ENCODE data around the gene NEURL1.

Gene NEURL1

GRCh38 chr10:103568505-103568904 is 75.0 kb downstream of the NEURL1 start:
- DNase-seq = no peak

GRCh38 chr10:103569896-103570295 is 76.4 kb downstream of the NEURL1 start:
- no peak for DNase-seq

GRCh38 chr10:103570844-103571655 is 77.5 kb downstream of the NEURL1 start:
- no peak for DNase-seq

- DNase-seq = no peak
Observed at GRCh38 chr10:103571656-103571975, 78.1 kb downstream of the NEURL1 start.

GRCh38 chr10:103572347-103573204 is 79.1 kb downstream of the NEURL1 start:
- no peak for DNase-seq

- DNase-seq = no peak
Observed at GRCh38 chr10:103573205-103573487, 79.6 kb downstream of the NEURL1 start.

GRCh38 chr10:103574097-103575061 is 80.9 kb downstream of the NEURL1 start:
- no peak for DNase-seq

- no peak for DNase-seq
Observed at GRCh38 chr10:103575416-103576075, 82.0 kb downstream of the NEURL1 start.

GRCh38 chr10:103576076-103576471 is 82.6 kb downstream of the NEURL1 start:
- no peak for DNase-seq

GRCh38 chr10:103576862-103577261 is 83.4 kb downstream of the NEURL1 start:
- no peak for DNase-seq

GRCh38 chr10:103578782-103579382 is 85.4 kb downstream of the NEURL1 start:
- no peak for DNase-seq

GRCh38 chr10:103580011-103580410 is 86.5 kb downstream of the NEURL1 start:
- DNase-seq = no peak

- DNase-seq = no peak
Observed at GRCh38 chr10:103580430-103580829, 86.9 kb downstream of the NEURL1 start.

- DNase-seq = no peak
Observed at GRCh38 chr10:103581499-103581898, 88.0 kb downstream of the NEURL1 start.

- no peak for DNase-seq
Observed at GRCh38 chr10:103582331-103583123, 89.0 kb downstream of the NEURL1 start.

- DNase-seq = no peak
Observed at GRCh38 chr10:103583871-103584215, 90.3 kb downstream of the NEURL1 start.

- no peak for DNase-seq
Observed at GRCh38 chr10:103584216-103585010, 90.9 kb downstream of the NEURL1 start.

GRCh38 chr10:103585011-103585405 is 91.5 kb downstream of the NEURL1 start:
- no peak for DNase-seq

- DNase-seq = no peak
Observed at GRCh38 chr10:103587073-103587472, 93.6 kb downstream of the NEURL1 start.

- DNase-seq = no peak
Observed at GRCh38 chr10:103589074-103589630, 95.6 kb downstream of the NEURL1 start.
